Tibial nerve (tissue), 4 donors: ENCODE data around the gene DCXR. TPM values are rescaled to one million over a fixed set of nuclear protein-coding genes. Genes with fewer than 3 reads are reported as not detected.

Experiments used
- DNase-seq, 2 donors: peaks; one replicate each; pipeline ENCODE4 v3.0.0-alpha.2; 2019; ENCODE audit warnings: low spot score in 2 of 2
- H3K27ac ChIP-seq, 4 donors: fragments of 200-600 bp; sonication (generic) in 3 of 4; one replicate each; pipeline ENCODE4 v1.5.1; 2017 to 2019; ENCODE audit warnings: mild to moderate bottlenecking in 1 of 4
- H3K27me3 ChIP-seq, 2 donors: fragments of 200-600 bp; sonication (generic) in 1 of 2; one replicate each; pipeline versions ENCODE4 v1.5.1 to v1.6.0; 2017 to 2019
- H3K36me3 ChIP-seq, 3 donors: fragments of 200-600 bp; sonication (generic); one replicate each; pipeline ENCODE4 v1.5.1; 2018 to 2019
- H3K4me1 ChIP-seq, 4 donors: fragments of 200-600 bp; sonication (generic) in 3 of 4; one replicate each; pipeline ENCODE4 v1.5.1; 2017 to 2019
- H3K4me3 ChIP-seq, 4 donors: fragments of 200-600 bp; sonication (generic) in 3 of 4; one replicate each; pipeline ENCODE4 v1.5.1; 2017 to 2019; ENCODE audit warnings: mild to moderate bottlenecking in 1 of 4, moderate library complexity in 1 of 4
- H3K9me3 ChIP-seq, 4 donors: fragments of 200-600 bp; sonication (generic) in 3 of 4; one replicate each; pipeline ENCODE4 v1.5.1; 2017 to 2019
- EP300 ChIP-seq, 2 donors: sonication (generic); formaldehyde crosslinking; IDR thresholded peaks; one replicate each; pipeline ENCODE4 v1.6.1; 2017; ENCODE audit warnings: antibody characterized with exemption in 2 of 2, mild to moderate bottlenecking in 1 of 2
- POLR2A ChIP-seq, 2 donors: fragments of 450-650 bp; IDR thresholded peaks; one replicate each; pipeline ENCODE4 v1.6.1; 2017; ENCODE audit warnings: antibody characterized with exemption in 2 of 2, mild to moderate bottlenecking in 2 of 2, moderate library complexity in 2 of 2
- WGBS, 2 donors: methylation state at CpG; one replicate each; pipeline ENCODE4 v1.1.5; 2018; 5-methylcytosine and 5-hydroxymethylcytosine counted together
- total RNA-seq, 4 donors: library from RNA; depleted of rRNA; stranded (reverse); fragments of >200 nt; gene quantifications; one replicate each; pipeline ENCODE4 v1.1.0, GENCODE V29; 2016
- TF ChIP-seq, protein P1 (sequence below), 5 experiments: fragments of 200-600 bp in 3 of 5; fragments of 450-650 bp in 2 of 5; sonication (generic) in 3 of 5; IDR thresholded peaks; one replicate each; pipeline ENCODE4 v1.5.1; 2016 to 2019; ENCODE audit warnings: antibody characterized with exemption in 5 of 5, mild to moderate bottlenecking in 3 of 5, moderate library complexity in 2 of 5

The DCXR gene
- total RNA-seq, 4 donors from 2014 or later: 236 to 347 (median 269) TPM

DNA sequence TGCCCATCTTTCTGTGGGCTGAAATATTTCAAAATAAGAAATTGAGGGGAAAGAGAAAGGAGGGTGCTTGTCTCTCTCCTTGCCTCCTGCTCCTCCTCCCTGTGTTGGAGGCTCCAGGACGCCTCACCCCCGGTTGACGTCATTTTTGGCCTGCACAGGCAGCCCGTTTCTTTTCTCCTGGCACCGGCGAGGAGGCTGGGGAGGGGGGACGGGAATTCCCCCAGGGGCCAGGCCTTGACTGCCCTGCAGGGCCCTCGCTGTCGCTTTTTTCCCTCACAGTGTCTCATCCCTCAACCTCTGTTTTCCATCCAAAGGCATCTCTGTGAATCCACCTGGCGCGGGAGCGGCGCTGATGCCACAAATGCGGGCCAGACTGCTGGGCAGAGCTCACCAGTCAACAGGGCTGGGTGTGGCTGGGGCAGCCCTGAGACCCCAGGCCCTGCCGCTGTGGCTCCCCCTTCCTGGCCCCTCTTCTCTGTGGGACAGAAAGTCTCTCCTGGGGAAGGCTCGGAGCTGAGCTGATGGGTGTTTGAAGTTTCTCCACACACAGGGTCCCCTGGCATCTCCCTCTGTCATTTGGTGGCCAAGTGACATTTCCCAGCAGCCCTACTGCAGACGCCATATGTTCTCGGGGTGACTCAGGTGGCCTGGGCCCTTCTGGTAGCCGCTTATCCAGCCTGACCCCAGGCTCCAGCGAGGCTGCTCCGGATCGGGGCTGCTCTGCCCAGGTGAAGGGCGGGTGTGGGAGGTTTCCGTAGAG is 30.8 kb downstream of the DCXR start:
- TF ChIP-seq POLR2A (IDR thresholded peaks at IDR 0.05) (no peak), EP300 (IDR thresholded peaks at IDR 0.05) (no peak)
- TF ChIP-seq, protein P1, sequence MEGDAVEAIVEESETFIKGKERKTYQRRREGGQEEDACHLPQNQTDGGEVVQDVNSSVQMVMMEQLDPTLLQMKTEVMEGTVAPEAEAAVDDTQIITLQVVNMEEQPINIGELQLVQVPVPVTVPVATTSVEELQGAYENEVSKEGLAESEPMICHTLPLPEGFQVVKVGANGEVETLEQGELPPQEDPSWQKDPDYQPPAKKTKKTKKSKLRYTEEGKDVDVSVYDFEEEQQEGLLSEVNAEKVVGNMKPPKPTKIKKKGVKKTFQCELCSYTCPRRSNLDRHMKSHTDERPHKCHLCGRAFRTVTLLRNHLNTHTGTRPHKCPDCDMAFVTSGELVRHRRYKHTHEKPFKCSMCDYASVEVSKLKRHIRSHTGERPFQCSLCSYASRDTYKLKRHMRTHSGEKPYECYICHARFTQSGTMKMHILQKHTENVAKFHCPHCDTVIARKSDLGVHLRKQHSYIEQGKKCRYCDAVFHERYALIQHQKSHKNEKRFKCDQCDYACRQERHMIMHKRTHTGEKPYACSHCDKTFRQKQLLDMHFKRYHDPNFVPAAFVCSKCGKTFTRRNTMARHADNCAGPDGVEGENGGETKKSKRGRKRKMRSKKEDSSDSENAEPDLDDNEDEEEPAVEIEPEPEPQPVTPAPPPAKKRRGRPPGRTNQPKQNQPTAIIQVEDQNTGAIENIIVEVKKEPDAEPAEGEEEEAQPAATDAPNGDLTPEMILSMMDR (IDR thresholded peaks at IDR 0.05): no peak
- 59 to 63% methylated on average over 20 to 23 of the region's 24 CpGs for WGBS, 2 donors
- H3K36me3 ChIP-seq: peaks cover 0 to 13% (median 0%) of the 10 kb centered on the region in 3 donors
- peaks cover 0 to 61% (median 21%) of the 10 kb centered on the region in 4 donors for H3K4me1 ChIP-seq
- H3K27ac ChIP-seq: no peak overlapping the region
- no peaks in the 10 kb centered on the region for H3K9me3 ChIP-seq
- no peak overlapping the region for H3K4me3 ChIP-seq
- no peak for DNase-seq
- no peaks in the 10 kb centered on the region for H3K27me3 ChIP-seq

GRCh38 chr17:82005701-82006348 is 31.7 kb downstream of the DCXR start:
- peaks cover 0 to 61% (median 21%) of the 10 kb centered on the region in 4 donors for H3K4me1 ChIP-seq
- no peak for DNase-seq
- peaks cover 0 to 8% (median 0%) of the 10 kb centered on the region in 3 donors for H3K36me3 ChIP-seq
- WGBS, 2 donors: 80 to 83% methylated on average over 12 to 30 of the region's 30 CpGs
- no peaks in the 10 kb centered on the region for H3K9me3 ChIP-seq
- no peak overlapping the region for H3K27ac ChIP-seq
- no peaks in the 10 kb centered on the region for H3K27me3 ChIP-seq
- H3K4me3 ChIP-seq: no peak overlapping the region
- TF ChIP-seq, protein P1 (IDR thresholded peaks at IDR 0.05): no peak
- TF ChIP-seq EP300 (IDR thresholded peaks at IDR 0.05) (no peak), POLR2A (IDR thresholded peaks at IDR 0.05) (no peak)

DNA sequence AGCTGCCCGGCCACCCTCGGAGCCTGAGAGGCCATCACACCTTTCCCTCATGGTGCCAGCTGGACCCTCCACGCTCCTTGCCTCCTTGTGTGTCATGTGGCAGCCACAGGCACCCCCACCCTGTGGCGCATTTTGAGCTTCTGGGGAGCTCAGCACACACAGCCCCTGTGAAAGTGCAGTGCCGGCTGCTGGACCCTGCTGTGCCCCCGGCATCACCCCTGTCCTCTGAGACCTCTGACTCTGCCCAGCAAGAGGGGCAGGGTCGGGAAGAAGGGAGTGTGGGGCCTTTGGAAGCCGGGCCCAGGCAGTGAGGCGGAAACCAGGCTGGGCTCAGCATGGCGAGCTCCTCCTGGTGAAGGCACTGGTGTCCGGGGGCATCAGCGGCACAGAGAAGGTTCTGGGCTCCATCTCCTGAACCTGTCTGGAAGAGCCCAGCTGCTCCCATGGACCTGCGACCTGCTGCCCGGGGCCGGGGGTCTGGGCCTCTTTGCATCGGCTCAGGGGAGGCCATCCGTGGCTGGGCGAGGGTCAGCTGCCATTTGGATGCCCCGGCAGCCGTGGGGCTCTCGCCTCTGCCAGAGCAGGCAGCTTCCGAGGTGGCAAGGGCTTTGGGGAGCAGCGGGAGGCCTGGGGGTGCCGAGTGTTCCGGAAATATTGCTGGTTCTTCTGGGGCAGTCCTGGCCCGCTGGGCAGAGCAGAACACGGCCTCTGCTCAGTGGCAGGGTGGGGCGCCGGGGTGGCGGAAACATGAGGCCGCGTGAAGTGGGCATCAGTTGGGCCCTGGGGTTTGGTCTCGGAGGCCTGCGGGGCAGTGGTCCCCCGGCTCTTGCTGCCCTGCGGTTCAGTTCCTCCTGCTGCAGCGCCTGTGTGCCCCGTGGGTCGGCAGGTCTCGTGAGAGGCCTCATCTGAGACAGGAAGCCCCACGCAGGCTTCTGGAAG is 32.7 kb downstream of the DCXR start:
- Histone ChIP-seq H3K4me3 (no peak overlapping the region), H3K27ac (peak overlapping the region in 2 of 4 donors; percentile 57 to 60), H3K4me1 (peaks cover 0 to 61% (median 21%) of the 10 kb centered on the region in 4 donors), H3K27me3 (no peaks in the 10 kb centered on the region), H3K36me3 (peaks cover 0 to 6% (median 0%) of the 10 kb centered on the region in 3 donors), H3K9me3 (no peaks in the 10 kb centered on the region)
- TF ChIP-seq EP300 (IDR thresholded peaks at IDR 0.05) (no peak), POLR2A (IDR thresholded peaks at IDR 0.05) (no peak)
- TF ChIP-seq, protein P1 (IDR thresholded peaks at IDR 0.05): no peak
- WGBS, 2 donors: 88 to 90% methylated on average over 27 to 30 of the region's 41 CpGs
- DNase-seq: no peak

GRCh38 chr17:82003411-82004381 is 33.8 kb downstream of the DCXR start:
- no peaks in the 10 kb centered on the region for H3K9me3 ChIP-seq
- H3K27ac ChIP-seq: peak overlapping the region in 2 of 4 donors; percentile 57 to 60
- WGBS, 2 donors: 49 to 61% methylated on average over 37 to 52 of the region's 53 CpGs
- no peaks in the 10 kb centered on the region for H3K27me3 ChIP-seq
- peaks cover 0 to 55% (median 19%) of the 10 kb centered on the region in 4 donors for H3K4me1 ChIP-seq
- TF ChIP-seq, protein P1 (IDR thresholded peaks at IDR 0.05): no peak
- TF ChIP-seq EP300 (IDR thresholded peaks at IDR 0.05): peak in 1 of 2 donors; percentile 68
- no peak for TF ChIP-seq POLR2A (IDR thresholded peaks at IDR 0.05)
- peak; percentile 50 to 72 for DNase-seq
- H3K36me3 ChIP-seq: peaks cover 0 to 6% (median 0%) of the 10 kb centered on the region in 3 donors
- H3K4me3 ChIP-seq: no peak overlapping the region
